ENCODE measurements around the gene ST3GAL3.

- TF ChIP-seq CTCF (IDR thresholded peaks at IDR 0.05) (no peak), POLR2A (IDR thresholded peaks at IDR 0.05) (no peak)
These were observed 136.8 kb downstream of the ST3GAL3 start for GRCh38 chr1:43844114-43844513.

Measured in testis (tissue), 2 donors.